Spleen (tissue), 11 donors: ENCODE measurements around the gene PIF1. TPM values are rescaled to one million over a fixed set of nuclear protein-coding genes. Genes with fewer than 3 reads are reported as not detected.

Experiments used
- DNase-seq: peaks from one replicate; pipeline ENCODE4 v3.0.0-alpha.2; 2020
- H3K27ac ChIP-seq, 8 donors: fragments of 200-600 bp; sonication (generic) in 7 of 8; 1 replicate in 4 of 8; 2 replicates in 4 of 8; pipeline versions ENCODE4 v1.5.0 to v1.8.0; 2016 to 2021; ENCODE audit warnings: inconsistent platforms in 4 of 8, mild to moderate bottlenecking in 4 of 8, moderate library complexity in 1 of 8
- H3K27me3 ChIP-seq, 7 donors: fragments of 200-600 bp; sonication (generic) in 6 of 7; replicated peaks in 1 of 7; 1 replicate in 4 of 7; 2 replicates in 3 of 7; pipeline versions ENCODE4 v1.5.0 to v1.8.0; 2016 to 2021; ENCODE audit warnings: inconsistent platforms in 3 of 7, mild to moderate bottlenecking in 1 of 7
- H3K36me3 ChIP-seq, 6 donors: fragments of 200-600 bp; sonication (generic) in 5 of 6; 1 replicate in 4 of 6; 2 replicates in 2 of 6; pipeline versions ENCODE4 v1.5.0 to v1.8.0; 2016 to 2021; ENCODE audit warnings: inconsistent platforms in 2 of 6
- H3K4me1 ChIP-seq, 6 donors: fragments of 200-600 bp; sonication (generic) in 5 of 6; 1 replicate in 3 of 6; 2 replicates in 3 of 6; pipeline versions ENCODE4 v1.5.0 to v1.8.0; 2016 to 2021; ENCODE audit warnings: inconsistent platforms in 3 of 6
- H3K4me3 ChIP-seq, 8 donors: fragments of 200-600 bp; sonication (generic) in 7 of 8; 1 replicate in 4 of 8; 2 replicates in 4 of 8; pipeline versions ENCODE4 v1.5.0 to v1.8.0; 2016 to 2021; ENCODE audit warnings: inconsistent platforms in 4 of 8, mild to moderate bottlenecking in 4 of 8, moderate library complexity in 2 of 8
- H3K9me3 ChIP-seq, 8 donors: fragments of 200-600 bp; sonication (generic) in 7 of 8; 1 replicate in 4 of 8; 2 replicates in 4 of 8; pipeline versions ENCODE4 v1.5.0 to v1.8.0; 2016 to 2021; ENCODE audit warnings: inconsistent platforms in 4 of 8
- POLR2A ChIP-seq, 3 donors: fragments of 450-650 bp; IDR thresholded peaks; one replicate each; pipeline ENCODE4 v1.5.1; 2017; ENCODE audit warnings: antibody characterized with exemption in 3 of 3, mild to moderate bottlenecking in 1 of 3
- POLR2AphosphoS5 ChIP-seq, 3 donors: sonication (generic); formaldehyde crosslinking; IDR thresholded peaks; one replicate each; pipeline ENCODE4 v1.5.1; 2017; ENCODE audit warnings: antibody characterized with exemption in 3 of 3
- WGBS, 5 donors: extraction: QIAGEN DNeasy Blood & Tissue Kit in 3 of 5; methylation state at CpG; one replicate each; pipeline versions ENCODE4 v1.1.5 to v1.1.7; 2013 to 2018; 5-methylcytosine and 5-hydroxymethylcytosine counted together
- intact Hi-C: fragments of 100-400 bp; cut with DNase I; formaldehyde crosslinking; loops from one replicate; pipeline ENCODE4 v1.15.0; 2023; ENCODE audit warnings: low total_unique reads
- polyA plus RNA-seq, 3 donors: library from polyadenylated mRNA; stranded (reverse); fragments of 200-250 nt; gene quantifications; one replicate each; pipeline ENCODE4 v1.2.1, GENCODE V29; 2013
- total RNA-seq, 7 donors: library from RNA; depleted of rRNA in 3 of 7; stranded (reverse); fragments of >200 nt in 3 of 7; fragmentation: NEBNext Ultra II Directional in 4 of 7; extraction: Animal tissue kit (Norgen Biotek cat#: 25700) in 4 of 7; gene quantifications; one replicate each; pipeline versions ENCODE4 v1.1.0 to v1.2.1, GENCODE V29; 2016 to 2021
- TF ChIP-seq, protein P1 (sequence below), 11 experiments: fragments of 200-600 bp in 7 of 11; fragments of 450-650 bp in 4 of 11; sonication (generic) in 4 of 11; IDR thresholded peaks in 8 of 11; conservative IDR thresholded peaks in 3 of 11; 1 replicate in 7 of 11; 2 replicates in 4 of 11; pipeline versions ENCODE4 v1.4.0 to v1.8.0; 2016 to 2021; ENCODE audit warnings: antibody characterized with exemption in 11 of 11, inconsistent platforms in 4 of 11, mild to moderate bottlenecking in 1 of 11
- donor health status: healthy with polysubstance abuse.
- donor health status: DM: no; HTN: no; CAD: no; lungs with moderate emphysema.
- donor health status: DM: no; HTN: no; CAD: no.
- donor health status: Bipolar disorder and iron deficiency.
- donor health status: healthy.
- donor health status: DM: no; HTN: no; CAD: no.
- donor health status: DM: yes; HTN: yes; CAD: no.

PIF1 gene
- total and polyA plus RNA-seq, 10 donors: 3.8 to 10.3 (median 6.8) TPM

DNA sequence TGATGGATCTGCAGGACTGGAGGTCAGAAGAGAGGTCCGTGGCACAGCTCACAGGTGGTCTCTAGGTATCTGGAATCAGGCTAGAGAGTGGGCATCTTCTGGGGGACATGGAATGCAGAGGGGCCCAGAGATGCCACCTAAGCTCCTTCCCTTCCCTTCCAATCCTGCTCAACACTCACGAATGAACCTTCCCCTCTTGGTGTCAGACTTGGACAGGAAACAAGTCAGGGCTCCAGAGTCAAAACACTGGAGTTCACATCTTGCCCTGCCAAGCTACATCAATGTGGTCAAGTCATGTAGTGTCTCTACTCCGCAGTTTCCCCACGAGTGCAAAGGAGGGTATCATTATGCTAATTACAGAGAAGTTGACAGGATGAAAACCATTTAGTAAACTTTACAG, 34.0 kb downstream of the PIF1 start:
- Histone ChIP-seq H3K27me3 (no peaks in the 10 kb centered on the region), H3K9me3 (no peaks in the 10 kb centered on the region), H3K4me3 (no peak overlapping the region), H3K36me3 (no peaks in the 10 kb centered on the region), H3K27ac (no peak overlapping the region), H3K4me1 (no peaks in the 10 kb centered on the region)
- DNase-seq: no peak
- intact Hi-C loops: no loop called here
- WGBS, 5 donors: 34 to 59% (median 44%) methylated on average over 4 of the region's 4 CpGs
- TF ChIP-seq POLR2A (IDR thresholded peaks at IDR 0.05) (no peak), POLR2AphosphoS5 (IDR thresholded peaks at IDR 0.05) (no peak)
- TF ChIP-seq, protein P1, sequence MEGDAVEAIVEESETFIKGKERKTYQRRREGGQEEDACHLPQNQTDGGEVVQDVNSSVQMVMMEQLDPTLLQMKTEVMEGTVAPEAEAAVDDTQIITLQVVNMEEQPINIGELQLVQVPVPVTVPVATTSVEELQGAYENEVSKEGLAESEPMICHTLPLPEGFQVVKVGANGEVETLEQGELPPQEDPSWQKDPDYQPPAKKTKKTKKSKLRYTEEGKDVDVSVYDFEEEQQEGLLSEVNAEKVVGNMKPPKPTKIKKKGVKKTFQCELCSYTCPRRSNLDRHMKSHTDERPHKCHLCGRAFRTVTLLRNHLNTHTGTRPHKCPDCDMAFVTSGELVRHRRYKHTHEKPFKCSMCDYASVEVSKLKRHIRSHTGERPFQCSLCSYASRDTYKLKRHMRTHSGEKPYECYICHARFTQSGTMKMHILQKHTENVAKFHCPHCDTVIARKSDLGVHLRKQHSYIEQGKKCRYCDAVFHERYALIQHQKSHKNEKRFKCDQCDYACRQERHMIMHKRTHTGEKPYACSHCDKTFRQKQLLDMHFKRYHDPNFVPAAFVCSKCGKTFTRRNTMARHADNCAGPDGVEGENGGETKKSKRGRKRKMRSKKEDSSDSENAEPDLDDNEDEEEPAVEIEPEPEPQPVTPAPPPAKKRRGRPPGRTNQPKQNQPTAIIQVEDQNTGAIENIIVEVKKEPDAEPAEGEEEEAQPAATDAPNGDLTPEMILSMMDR (IDR thresholded peaks at IDR 0.05 in 8 of 11, conservative IDR thresholded peaks at IDR 0.05 in 3 of 11): no peak

DNA sequence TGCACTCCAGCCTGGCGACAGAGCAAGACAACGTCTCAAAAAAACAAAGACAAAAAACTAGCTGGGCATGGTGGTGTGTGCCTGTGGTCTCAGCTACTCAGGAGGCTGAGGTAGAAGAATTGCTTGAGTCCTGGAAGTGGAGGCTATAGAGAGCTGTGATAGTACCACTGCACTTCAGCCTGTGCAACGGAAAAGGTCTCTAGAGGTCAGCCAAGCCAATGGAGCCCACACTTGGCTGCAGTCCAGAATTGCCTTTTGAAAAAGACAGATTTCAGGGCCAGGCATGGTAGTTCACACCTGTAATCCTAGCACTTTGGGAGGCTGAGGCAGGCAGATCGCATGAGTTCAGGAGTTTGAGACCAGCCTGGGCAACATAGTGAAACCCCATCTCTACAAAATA, 41.7 kb downstream of the PIF1 start:
- intact Hi-C loops: no loop called here
- no peaks in the 10 kb centered on the region for H3K36me3 ChIP-seq
- WGBS, 5 donors: 89 to 93% (median 90%) methylated on average over 4 of the region's 4 CpGs
- H3K9me3 ChIP-seq: no peaks in the 10 kb centered on the region
- TF ChIP-seq POLR2AphosphoS5 (IDR thresholded peaks at IDR 0.05): no peak
- TF ChIP-seq, protein P1 (IDR thresholded peaks at IDR 0.05 in 8 of 11, conservative IDR thresholded peaks at IDR 0.05 in 3 of 11): no peak
- TF ChIP-seq POLR2A (IDR thresholded peaks at IDR 0.05): no peak
- H3K4me3 ChIP-seq: no peak overlapping the region
- peaks cover 0 to 4% (median 0%) of the 10 kb centered on the region in 6 donors for H3K4me1 ChIP-seq
- DNase-seq: no peak
- no peaks in the 10 kb centered on the region for H3K27me3 ChIP-seq
- no peak overlapping the region for H3K27ac ChIP-seq

DNA sequence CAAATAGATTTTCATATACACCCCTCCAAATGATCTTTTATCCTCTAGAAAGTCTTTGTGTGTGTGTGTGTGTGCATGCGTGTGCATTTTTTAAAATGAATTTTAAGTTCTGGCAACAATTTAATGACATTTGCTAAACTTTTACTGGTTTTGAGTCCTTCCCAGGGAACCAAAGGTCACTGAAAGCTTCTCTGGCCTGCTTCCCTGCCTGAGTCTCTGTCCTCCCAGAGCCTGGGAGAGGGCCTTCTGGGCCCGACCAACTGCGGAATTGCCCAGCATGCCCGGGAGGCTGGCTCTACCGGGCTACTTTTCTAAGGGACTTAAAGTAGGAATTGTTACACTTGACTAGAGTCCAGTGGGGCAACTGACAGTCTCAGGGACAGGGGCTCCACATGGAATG, 42.7 kb downstream of the PIF1 start:
- intact Hi-C loops: no loop called here
- Histone ChIP-seq H3K9me3 (no peaks in the 10 kb centered on the region), H3K36me3 (no peaks in the 10 kb centered on the region), H3K4me3 (no peak overlapping the region), H3K27me3 (no peaks in the 10 kb centered on the region), H3K4me1 (peaks cover 0 to 4% (median 0%) of the 10 kb centered on the region in 6 donors), H3K27ac (no peak overlapping the region)
- DNase-seq: no peak
- 62 to 94% (median 89%) methylated on average over 5 of the region's 5 CpGs for WGBS, 5 donors
- TF ChIP-seq, protein P1 (IDR thresholded peaks at IDR 0.05 in 8 of 11, conservative IDR thresholded peaks at IDR 0.05 in 3 of 11): no peak
- TF ChIP-seq POLR2AphosphoS5 (IDR thresholded peaks at IDR 0.05) (no peak), POLR2A (IDR thresholded peaks at IDR 0.05) (no peak)

- H3K36me3 ChIP-seq: no peaks in the 10 kb centered on the region
- intact Hi-C loops: no loop called here
- DNase-seq: no peak
- no peaks in the 10 kb centered on the region for H3K9me3 ChIP-seq
- H3K27me3 ChIP-seq: peaks cover 0 to 11% (median 2%) of the 10 kb centered on the region in 7 donors
- peaks cover 0 to 11% (median 4%) of the 10 kb centered on the region in 6 donors for H3K4me1 ChIP-seq
- H3K27ac ChIP-seq: no peak overlapping the region
- no peak overlapping the region for H3K4me3 ChIP-seq
- 89 to 96% (median 92%) methylated on average over 6 of the region's 6 CpGs for WGBS, 5 donors
- TF ChIP-seq POLR2A (IDR thresholded peaks at IDR 0.05) (no peak), POLR2AphosphoS5 (IDR thresholded peaks at IDR 0.05) (no peak)
- TF ChIP-seq, protein P1 (IDR thresholded peaks at IDR 0.05 in 8 of 11, conservative IDR thresholded peaks at IDR 0.05 in 3 of 11): no peak
These were observed 44.1 kb downstream of the PIF1 start for GRCh38 chr15:64781299-64781698.
